ENCODE measurements around the gene LRAT.

DNA sequence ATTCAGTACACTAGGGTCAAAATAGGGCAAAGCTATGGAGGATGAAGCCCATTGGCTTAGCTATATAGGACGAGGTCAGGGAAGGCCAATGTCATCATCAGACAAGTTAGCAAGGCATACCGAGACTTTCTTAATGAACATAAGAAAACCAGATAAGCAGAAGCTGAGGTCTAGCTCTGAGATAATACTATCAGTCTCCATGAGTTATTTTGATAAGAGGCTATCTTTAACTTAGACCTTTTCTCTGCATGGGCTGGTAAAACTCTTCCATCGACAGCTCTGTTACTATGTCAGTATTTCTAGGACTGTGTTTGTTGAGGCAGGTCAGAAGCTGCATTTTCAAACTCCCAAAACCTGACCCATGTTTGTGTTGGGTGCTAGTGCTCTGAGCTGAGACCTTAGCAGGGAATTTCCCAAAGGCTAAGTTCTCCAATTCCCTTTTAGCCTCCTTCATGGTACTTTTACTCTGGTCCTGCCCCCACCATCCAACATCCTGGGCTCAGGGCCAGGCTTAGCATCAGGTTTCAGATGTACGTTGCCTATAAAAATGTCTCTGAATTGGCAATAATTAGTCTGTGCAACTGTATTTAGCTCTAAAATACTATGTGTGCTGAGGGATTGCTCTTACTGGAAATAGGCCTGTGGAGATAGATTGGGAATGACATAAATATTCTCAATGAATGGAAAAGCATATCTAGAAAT lies 29.3 kb upstream of the LRAT start:
- TF ChIP-seq, protein P1, sequence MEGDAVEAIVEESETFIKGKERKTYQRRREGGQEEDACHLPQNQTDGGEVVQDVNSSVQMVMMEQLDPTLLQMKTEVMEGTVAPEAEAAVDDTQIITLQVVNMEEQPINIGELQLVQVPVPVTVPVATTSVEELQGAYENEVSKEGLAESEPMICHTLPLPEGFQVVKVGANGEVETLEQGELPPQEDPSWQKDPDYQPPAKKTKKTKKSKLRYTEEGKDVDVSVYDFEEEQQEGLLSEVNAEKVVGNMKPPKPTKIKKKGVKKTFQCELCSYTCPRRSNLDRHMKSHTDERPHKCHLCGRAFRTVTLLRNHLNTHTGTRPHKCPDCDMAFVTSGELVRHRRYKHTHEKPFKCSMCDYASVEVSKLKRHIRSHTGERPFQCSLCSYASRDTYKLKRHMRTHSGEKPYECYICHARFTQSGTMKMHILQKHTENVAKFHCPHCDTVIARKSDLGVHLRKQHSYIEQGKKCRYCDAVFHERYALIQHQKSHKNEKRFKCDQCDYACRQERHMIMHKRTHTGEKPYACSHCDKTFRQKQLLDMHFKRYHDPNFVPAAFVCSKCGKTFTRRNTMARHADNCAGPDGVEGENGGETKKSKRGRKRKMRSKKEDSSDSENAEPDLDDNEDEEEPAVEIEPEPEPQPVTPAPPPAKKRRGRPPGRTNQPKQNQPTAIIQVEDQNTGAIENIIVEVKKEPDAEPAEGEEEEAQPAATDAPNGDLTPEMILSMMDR (IDR thresholded peaks at IDR 0.05; ENCODE audit: low read depth, low read length): no peak
- no peak for TF ChIP-seq EZH2phosphoT487 (IDR thresholded peaks at IDR 0.05; ENCODE audit: low read depth)
